ENCODE measurements around the gene RXFP1. TPM values are rescaled to one million over a fixed set of nuclear protein-coding genes. Genes with fewer than 3 reads are reported as not detected.

Gene RXFP1
- total RNA-seq, 1 donor, result 17.8 TPM

GRCh38 chr4:158604369-158604768, 82.7 kb downstream of the RXFP1 start:
- no peak overlapping the region for H3K4me3 ChIP-seq (ENCODE audit: low read depth, low read length)
- DNase-seq (ENCODE audit: low read depth), result no peak
- no peak for TF ChIP-seq CTCF (IDR thresholded peaks at IDR 0.05; ENCODE audit: insufficient read depth, low read length)

- DNase-seq (ENCODE audit: low read depth), result no peak
- no peak overlapping the region for H3K4me3 ChIP-seq (ENCODE audit: low read depth, low read length)
- no peak for TF ChIP-seq CTCF (IDR thresholded peaks at IDR 0.05; ENCODE audit: insufficient read depth, low read length)
Observed at GRCh38 chr4:158605393-158605792, 83.7 kb downstream of the RXFP1 start.

GRCh38 chr4:158606969-158607368, 85.3 kb downstream of the RXFP1 start:
- TF ChIP-seq CTCF (IDR thresholded peaks at IDR 0.05; ENCODE audit: insufficient read depth, low read length), result no peak
- DNase-seq (ENCODE audit: low read depth), result no peak
- no peak overlapping the region for H3K4me3 ChIP-seq (ENCODE audit: low read depth, low read length)

GRCh38 chr4:158609116-158609515, 87.4 kb downstream of the RXFP1 start:
- H3K4me3 ChIP-seq (ENCODE audit: low read depth, low read length), result no peak overlapping the region
- no peak for TF ChIP-seq CTCF (IDR thresholded peaks at IDR 0.05; ENCODE audit: insufficient read depth, low read length)

GRCh38 chr4:158610790-158611189, 89.1 kb downstream of the RXFP1 start:
- no peak overlapping the region for H3K4me3 ChIP-seq (ENCODE audit: low read depth, low read length)
- peak; percentile 42 for DNase-seq (ENCODE audit: low read depth)
- no peak for TF ChIP-seq CTCF (IDR thresholded peaks at IDR 0.05; ENCODE audit: insufficient read depth, low read length)

More at GRCh38 chr4:158609116-158609515, 87.4 kb downstream of the RXFP1 start:
- DNase-seq (ENCODE audit: low read depth), result no peak

GRCh38 chr4:158613046-158613445, 91.4 kb downstream of the RXFP1 start:
- no peak for TF ChIP-seq CTCF (IDR thresholded peaks at IDR 0.05; ENCODE audit: insufficient read depth, low read length)
- no peak overlapping the region for H3K4me3 ChIP-seq (ENCODE audit: low read depth, low read length)
- no peak for DNase-seq (ENCODE audit: low read depth)

- TF ChIP-seq CTCF (IDR thresholded peaks at IDR 0.05; ENCODE audit: insufficient read depth, low read length), result no peak
- DNase-seq (ENCODE audit: low read depth), result no peak
- no peak overlapping the region for H3K4me3 ChIP-seq (ENCODE audit: low read depth, low read length)
Observed at GRCh38 chr4:158617956-158618355, 96.3 kb downstream of the RXFP1 start.

Measured in fibroblast of the aortic adventitia (primary cell).